Activated T-cell treated with anti-CD3 and anti-CD28 coated beads, Interleukin-2, amount 50 U/mL, for 24 hours (primary cell): ENCODE results near the gene TGM3.

Experiments used
- DNase-seq: peaks from one replicate; pipeline ENCODE4 v3.0.0-alpha.2; 2020
- H3K27ac Mint-ChIP-seq: 2 replicates; pipeline ENCODE4 v1.8.0; 2020; ENCODE audit warnings: mild to moderate bottlenecking, mixed read lengths
- H3K27me3 Mint-ChIP-seq: 2 replicates; pipeline ENCODE4 v1.8.0; 2020; ENCODE audit warnings: mixed read lengths
- H3K36me3 Mint-ChIP-seq: 2 replicates; pipeline ENCODE4 v1.8.0; 2020; ENCODE audit warnings: low read depth, mixed read lengths
- H3K4me1 Mint-ChIP-seq: 2 replicates; pipeline ENCODE4 v1.8.0; 2020; ENCODE audit warnings: low read depth, mixed read lengths
- H3K4me3 Mint-ChIP-seq: 2 replicates; pipeline ENCODE4 v1.8.0; 2020; ENCODE audit warnings: mild to moderate bottlenecking, moderate library complexity, mixed read lengths
- H3K9me3 Mint-ChIP-seq: 2 replicates; pipeline ENCODE4 v1.8.0; 2020; ENCODE audit warnings: mixed read lengths

The TGM3 gene

GRCh38 chr20:2331901-2332565, 36.2 kb downstream of the TGM3 start:
- no peaks in the 10 kb centered on the region for H3K4me1 Mint-ChIP-seq
- H3K27me3 Mint-ChIP-seq = peaks cover 6% of the 10 kb centered on the region
- H3K27ac Mint-ChIP-seq = no peak overlapping the region
- no peak overlapping the region for H3K4me3 Mint-ChIP-seq
- DNase-seq = no peak
- H3K36me3 Mint-ChIP-seq = no peaks in the 10 kb centered on the region
- no peaks in the 10 kb centered on the region for H3K9me3 Mint-ChIP-seq

DNA sequence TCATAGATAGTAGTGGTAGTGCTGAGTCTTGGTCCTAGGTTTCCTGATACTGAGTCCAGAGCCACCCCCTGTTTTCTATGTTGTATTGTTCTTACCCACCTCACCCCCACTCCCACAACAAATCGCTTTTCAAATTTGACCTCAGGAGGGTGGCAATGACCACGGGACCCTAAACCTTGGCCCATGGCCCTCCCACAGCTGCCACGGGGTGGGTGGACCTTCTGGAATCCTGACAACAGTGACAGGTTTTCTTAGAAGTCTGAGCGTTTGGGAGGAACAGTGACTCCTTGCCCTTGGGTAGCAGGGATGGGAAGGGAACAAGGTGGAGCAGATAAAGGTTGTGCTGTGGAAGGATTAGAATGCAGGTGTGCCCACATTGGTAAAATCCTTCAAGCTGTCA, 36.9 kb downstream of the TGM3 start:
- peaks cover 2% of the 10 kb centered on the region for H3K27me3 Mint-ChIP-seq
- no peak overlapping the region for H3K4me3 Mint-ChIP-seq
- H3K27ac Mint-ChIP-seq = no peak overlapping the region
- H3K4me1 Mint-ChIP-seq = no peaks in the 10 kb centered on the region
- no peaks in the 10 kb centered on the region for H3K36me3 Mint-ChIP-seq
- no peak for DNase-seq
- H3K9me3 Mint-ChIP-seq = no peaks in the 10 kb centered on the region

- no peak for DNase-seq
- H3K27me3 Mint-ChIP-seq = no peaks in the 10 kb centered on the region
- H3K4me3 Mint-ChIP-seq = no peak overlapping the region
- no peaks in the 10 kb centered on the region for H3K9me3 Mint-ChIP-seq
- H3K4me1 Mint-ChIP-seq = no peaks in the 10 kb centered on the region
- no peaks in the 10 kb centered on the region for H3K36me3 Mint-ChIP-seq
- no peak overlapping the region for H3K27ac Mint-ChIP-seq
Observed at GRCh38 chr20:2333821-2334220, 38.0 kb downstream of the TGM3 start.

- H3K27me3 Mint-ChIP-seq = peaks cover 3% of the 10 kb centered on the region
- H3K4me1 Mint-ChIP-seq = no peaks in the 10 kb centered on the region
- no peaks in the 10 kb centered on the region for H3K36me3 Mint-ChIP-seq
- H3K4me3 Mint-ChIP-seq = no peak overlapping the region
- DNase-seq = no peak
- no peak overlapping the region for H3K27ac Mint-ChIP-seq
- H3K9me3 Mint-ChIP-seq = no peaks in the 10 kb centered on the region
Observed at GRCh38 chr20:2335096-2335870, 39.5 kb downstream of the TGM3 start.

- H3K9me3 Mint-ChIP-seq = no peaks in the 10 kb centered on the region
- no peak overlapping the region for H3K4me3 Mint-ChIP-seq
- no peak for DNase-seq
- no peak overlapping the region for H3K27ac Mint-ChIP-seq
- H3K4me1 Mint-ChIP-seq = no peaks in the 10 kb centered on the region
- peaks cover 7% of the 10 kb centered on the region for H3K27me3 Mint-ChIP-seq
- H3K36me3 Mint-ChIP-seq = no peaks in the 10 kb centered on the region
Observed at GRCh38 chr20:2336471-2336870, 40.7 kb downstream of the TGM3 start.

DNA sequence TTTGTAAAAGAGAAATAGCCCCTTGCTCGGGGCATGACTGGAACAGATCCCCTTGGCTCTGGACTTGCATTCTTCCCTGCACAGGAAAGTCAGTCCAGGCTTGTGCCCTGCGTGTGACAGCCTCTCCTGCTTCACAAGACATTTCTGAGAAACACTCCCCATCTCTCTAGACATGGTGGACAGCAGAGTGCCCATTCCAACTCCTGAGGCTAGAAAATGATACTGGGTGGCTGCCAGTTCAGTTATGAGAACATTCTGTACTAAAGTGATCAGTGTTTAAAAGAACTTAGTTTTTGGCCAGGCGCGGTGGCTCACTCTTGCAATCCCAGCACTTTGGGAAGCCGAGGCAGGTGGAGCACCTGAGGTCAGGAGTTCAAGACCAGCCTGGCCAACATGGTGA, 41.3 kb downstream of the TGM3 start:
- Mint-ChIP-seq H3K4me1 (no peaks in the 10 kb centered on the region), H3K27ac (no peak overlapping the region), H3K9me3 (no peaks in the 10 kb centered on the region), H3K27me3 (peaks cover 10% of the 10 kb centered on the region), H3K4me3 (no peak overlapping the region), H3K36me3 (no peaks in the 10 kb centered on the region)
- DNase-seq = no peak

- H3K4me1 Mint-ChIP-seq = no peaks in the 10 kb centered on the region
- DNase-seq = no peak
- no peak overlapping the region for H3K4me3 Mint-ChIP-seq
Observed at GRCh38 chr20:2338411-2339066, 42.7 kb downstream of the TGM3 start.

GRCh38 chr20:2340136-2340535, 44.3 kb downstream of the TGM3 start:
- H3K4me3 Mint-ChIP-seq = no peak overlapping the region
- no peaks in the 10 kb centered on the region for H3K36me3 Mint-ChIP-seq
- no peak for DNase-seq
- H3K27ac Mint-ChIP-seq = no peak overlapping the region
- H3K4me1 Mint-ChIP-seq = no peaks in the 10 kb centered on the region
- no peaks in the 10 kb centered on the region for H3K9me3 Mint-ChIP-seq
- H3K27me3 Mint-ChIP-seq = peaks cover 10% of the 10 kb centered on the region

More at GRCh38 chr20:2338411-2339066, 42.7 kb downstream of the TGM3 start:
- Mint-ChIP-seq H3K36me3 (no peaks in the 10 kb centered on the region), H3K27me3 (peaks cover 10% of the 10 kb centered on the region), H3K9me3 (no peaks in the 10 kb centered on the region), H3K27ac (no peak overlapping the region)

- H3K27me3 Mint-ChIP-seq = peaks cover 10% of the 10 kb centered on the region
- no peak for DNase-seq
Observed at GRCh38 chr20:2340823-2341222, 45.0 kb downstream of the TGM3 start.

DNA sequence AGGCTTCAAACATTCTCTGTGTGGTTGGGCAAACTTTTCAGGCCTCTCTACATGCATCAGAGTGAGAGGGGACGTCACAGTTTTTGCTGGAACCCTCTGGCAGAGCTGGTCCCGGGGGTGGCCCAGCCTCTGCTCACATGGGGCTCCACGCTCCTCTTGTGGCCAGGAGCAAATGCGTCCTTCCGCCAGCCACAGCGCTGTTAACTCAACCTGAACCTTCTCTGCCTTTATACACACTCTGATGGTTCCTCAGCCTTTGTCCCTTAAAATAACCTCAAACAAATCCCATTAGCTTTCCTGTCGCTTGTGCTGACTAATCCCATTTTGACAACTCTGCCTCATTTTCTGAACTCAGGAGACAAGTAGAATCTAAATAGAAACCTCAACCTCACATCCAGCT, 45.5 kb downstream of the TGM3 start:
- Mint-ChIP-seq H3K4me3 (no peak overlapping the region), H3K36me3 (no peaks in the 10 kb centered on the region), H3K27me3 (peaks cover 10% of the 10 kb centered on the region), H3K9me3 (no peaks in the 10 kb centered on the region), H3K27ac (no peak overlapping the region), H3K4me1 (no peaks in the 10 kb centered on the region)
- no peak for DNase-seq

More at GRCh38 chr20:2340823-2341222, 45.0 kb downstream of the TGM3 start:
- no peaks in the 10 kb centered on the region for H3K9me3 Mint-ChIP-seq
- no peaks in the 10 kb centered on the region for H3K4me1 Mint-ChIP-seq
- no peaks in the 10 kb centered on the region for H3K36me3 Mint-ChIP-seq
- H3K4me3 Mint-ChIP-seq = no peak overlapping the region
- H3K27ac Mint-ChIP-seq = no peak overlapping the region

DNA sequence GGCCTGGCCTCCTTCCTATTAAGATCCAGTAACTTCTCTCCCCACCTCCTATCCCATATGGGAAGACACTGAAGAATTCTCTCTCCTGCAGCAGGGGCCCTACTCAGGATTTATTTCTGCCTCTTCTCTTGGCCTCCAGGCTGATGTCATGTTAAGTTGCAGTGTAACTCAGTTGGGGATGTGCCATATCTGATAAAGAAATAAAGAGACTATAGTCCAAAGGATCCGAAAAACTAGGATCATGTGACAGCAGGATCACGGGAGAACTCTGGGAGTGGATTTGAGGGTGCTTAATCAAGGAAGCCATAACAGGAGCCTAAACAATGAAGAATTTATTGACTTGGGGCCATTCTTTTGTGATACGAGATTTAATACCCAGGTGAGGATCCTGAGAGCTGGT, 46.4 kb downstream of the TGM3 start:
- no peaks in the 10 kb centered on the region for H3K9me3 Mint-ChIP-seq
- no peaks in the 10 kb centered on the region for H3K4me1 Mint-ChIP-seq
- H3K27me3 Mint-ChIP-seq = peaks cover 12% of the 10 kb centered on the region
- DNase-seq = no peak
- H3K27ac Mint-ChIP-seq = no peak overlapping the region
- H3K36me3 Mint-ChIP-seq = no peaks in the 10 kb centered on the region
- H3K4me3 Mint-ChIP-seq = no peak overlapping the region

DNA sequence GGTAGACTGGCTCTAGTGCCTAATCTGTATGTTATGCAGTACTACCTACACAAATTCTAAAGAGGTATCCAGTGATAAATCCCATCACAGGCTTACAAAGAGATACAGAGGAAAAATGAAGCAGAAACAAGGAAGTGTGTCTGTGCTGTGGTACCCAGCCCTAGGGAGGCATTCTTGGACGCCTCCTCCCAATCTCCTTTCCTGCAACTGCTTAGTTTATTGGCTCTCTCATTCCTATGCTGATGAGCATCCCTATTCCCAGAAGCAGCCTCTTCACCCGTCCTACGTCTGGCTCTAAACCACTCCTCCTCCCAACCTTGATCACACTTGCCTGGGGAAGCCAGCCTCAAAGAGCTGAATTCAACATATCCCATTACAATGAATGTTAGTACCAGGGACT, 50.4 kb downstream of the TGM3 start:
- H3K36me3 Mint-ChIP-seq = no peaks in the 10 kb centered on the region
- no peak overlapping the region for H3K4me3 Mint-ChIP-seq
- H3K4me1 Mint-ChIP-seq = no peaks in the 10 kb centered on the region
- peaks cover 22% of the 10 kb centered on the region for H3K27me3 Mint-ChIP-seq
- DNase-seq = no peak
- no peak overlapping the region for H3K27ac Mint-ChIP-seq
- H3K9me3 Mint-ChIP-seq = no peaks in the 10 kb centered on the region

DNA sequence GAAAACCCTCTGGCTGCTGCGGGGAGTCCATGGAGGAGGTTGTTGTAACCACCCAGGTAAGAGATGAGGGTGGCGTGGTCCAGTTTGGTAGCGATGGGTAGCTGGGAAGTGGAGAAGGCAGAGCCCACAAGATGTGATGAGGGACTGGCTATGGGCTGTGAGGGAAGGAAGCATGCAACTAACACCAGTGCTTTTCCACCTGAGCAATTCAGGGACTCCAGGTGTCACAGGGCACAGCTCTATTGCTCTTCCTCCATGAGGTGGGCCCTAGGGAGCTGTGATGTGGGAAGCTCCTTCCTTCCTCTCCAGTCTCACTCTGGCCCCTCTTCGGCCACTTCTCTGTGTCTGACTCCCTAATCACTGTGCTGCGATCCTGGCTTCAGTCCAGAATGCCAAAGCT, 52.5 kb downstream of the TGM3 start:
- H3K4me1 Mint-ChIP-seq = peaks cover 3% of the 10 kb centered on the region
- no peak overlapping the region for H3K4me3 Mint-ChIP-seq
- DNase-seq = no peak
- no peaks in the 10 kb centered on the region for H3K36me3 Mint-ChIP-seq
- peaks cover 24% of the 10 kb centered on the region for H3K27me3 Mint-ChIP-seq
- no peaks in the 10 kb centered on the region for H3K9me3 Mint-ChIP-seq
- no peak overlapping the region for H3K27ac Mint-ChIP-seq

DNA sequence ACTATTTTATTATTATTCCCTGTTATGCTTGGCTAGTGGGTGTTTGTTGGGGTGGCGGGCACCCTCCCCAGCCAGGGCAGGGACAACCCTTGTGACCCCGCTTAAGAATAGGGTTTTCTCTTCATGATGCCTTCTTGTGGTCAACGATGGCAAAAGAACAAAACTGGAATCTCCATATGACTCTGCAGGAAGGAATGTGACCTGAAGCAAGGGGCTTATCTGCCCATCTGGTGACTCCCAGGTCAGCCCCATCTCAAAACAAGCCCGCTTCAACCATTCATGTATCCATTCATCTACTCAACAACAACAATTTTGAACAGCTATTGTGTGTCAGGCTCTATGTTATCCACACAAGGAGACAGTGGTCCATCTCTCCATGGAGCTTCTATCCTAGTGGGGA, 54.0 kb downstream of the TGM3 start:
- peaks cover 3% of the 10 kb centered on the region for H3K4me1 Mint-ChIP-seq
- no peak overlapping the region for H3K27ac Mint-ChIP-seq
- peaks cover 33% of the 10 kb centered on the region for H3K27me3 Mint-ChIP-seq
- H3K36me3 Mint-ChIP-seq = no peaks in the 10 kb centered on the region
- no peak overlapping the region for H3K4me3 Mint-ChIP-seq
- no peak for DNase-seq
- no peaks in the 10 kb centered on the region for H3K9me3 Mint-ChIP-seq

- Mint-ChIP-seq H3K4me1 (peaks cover 3% of the 10 kb centered on the region), H3K27me3 (peaks cover 39% of the 10 kb centered on the region), H3K9me3 (no peaks in the 10 kb centered on the region), H3K36me3 (no peaks in the 10 kb centered on the region), H3K27ac (no peak overlapping the region), H3K4me3 (no peak overlapping the region)
- no peak for DNase-seq
Observed at GRCh38 chr20:2350606-2351005, 54.8 kb downstream of the TGM3 start.
